Stimulated activated CD4-positive, alpha-beta T cell treated with anti-CD3 and anti-CD28 coated beads, Interleukin-4, amount 100 ng/mL, for 1 hour (primary cell): Measurements from ENCODE around the gene AK8.

Experiments
- DNase-seq: peaks from one replicate; pipeline ENCODE4 v3.0.0-alpha.2; 2020

AK8 gene

GRCh38 chr9:132769906-132770769 lies 107.9 kb downstream of the AK8 start:
- DNase-seq, result peak; percentile 66

DNA sequence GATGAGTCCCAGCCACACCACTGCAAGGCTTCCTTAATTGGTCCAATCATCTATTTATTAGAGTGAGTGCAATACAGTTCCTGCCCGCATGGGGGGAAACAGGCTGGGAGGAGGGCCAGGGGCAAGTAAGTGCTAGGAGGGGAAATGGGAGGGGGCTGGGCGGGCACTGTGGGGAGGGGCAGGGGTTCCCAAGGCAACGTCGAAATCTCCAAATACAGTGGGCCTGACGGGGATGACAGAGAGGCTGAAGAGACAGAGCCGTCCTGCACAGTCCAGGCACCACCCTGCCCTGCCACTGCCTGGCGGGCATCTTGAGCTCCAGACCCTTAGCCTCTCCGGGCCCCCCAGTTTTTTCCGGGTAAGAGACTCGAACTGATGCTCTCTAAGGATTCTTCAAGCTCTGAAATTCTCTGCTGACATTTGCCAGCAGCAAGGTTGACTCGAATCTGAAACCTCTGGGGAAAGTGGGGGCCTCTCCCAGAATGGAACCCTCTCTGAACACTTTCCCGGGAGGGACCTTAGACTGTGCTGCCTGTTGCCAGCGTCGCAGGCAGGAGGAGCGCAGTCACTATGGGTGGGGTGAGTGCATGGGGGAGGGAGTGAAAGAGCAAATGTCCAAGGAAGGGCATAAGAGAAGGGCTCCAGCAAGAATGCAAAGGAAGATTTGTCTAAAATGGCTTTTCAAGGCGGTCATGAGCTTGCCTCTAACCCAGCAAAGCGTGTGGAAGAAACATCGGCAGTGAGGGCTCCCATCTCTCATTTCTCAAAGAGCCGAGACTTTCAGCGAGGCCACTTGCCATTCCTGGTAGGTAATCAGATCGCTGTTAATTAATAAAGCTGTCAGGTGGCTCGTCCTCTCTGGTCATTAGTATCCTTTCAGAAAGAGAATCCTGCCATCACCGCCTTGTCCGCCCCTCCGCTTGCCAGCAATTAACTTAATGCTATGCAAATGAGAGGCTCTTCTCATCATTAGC lies 108.9 kb downstream of the AK8 start:
- peak; percentile 62 for DNase-seq

DNA sequence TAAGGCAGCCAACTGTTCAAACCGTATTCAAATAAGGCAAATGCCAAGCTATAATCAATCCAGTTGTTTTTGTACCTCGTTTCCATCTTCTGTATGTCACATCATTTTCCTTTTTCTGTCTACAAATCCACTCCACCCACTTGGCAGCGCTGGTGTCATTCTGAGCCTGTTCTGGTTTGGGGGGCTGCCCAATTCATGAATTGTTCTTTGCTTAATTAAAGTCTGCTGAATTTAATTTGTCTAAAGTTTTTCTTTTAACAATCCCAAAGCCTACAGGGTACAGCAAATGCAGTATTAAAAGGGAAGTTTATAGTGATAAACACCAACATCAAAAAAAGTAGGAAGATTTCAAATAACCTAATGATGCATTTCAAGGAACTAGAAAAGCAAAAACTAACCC lies 114.5 kb downstream of the AK8 start:
- DNase-seq, result no peak

GRCh38 chr9:132762896-132763295 lies 115.2 kb downstream of the AK8 start:
- no peak for DNase-seq

DNA sequence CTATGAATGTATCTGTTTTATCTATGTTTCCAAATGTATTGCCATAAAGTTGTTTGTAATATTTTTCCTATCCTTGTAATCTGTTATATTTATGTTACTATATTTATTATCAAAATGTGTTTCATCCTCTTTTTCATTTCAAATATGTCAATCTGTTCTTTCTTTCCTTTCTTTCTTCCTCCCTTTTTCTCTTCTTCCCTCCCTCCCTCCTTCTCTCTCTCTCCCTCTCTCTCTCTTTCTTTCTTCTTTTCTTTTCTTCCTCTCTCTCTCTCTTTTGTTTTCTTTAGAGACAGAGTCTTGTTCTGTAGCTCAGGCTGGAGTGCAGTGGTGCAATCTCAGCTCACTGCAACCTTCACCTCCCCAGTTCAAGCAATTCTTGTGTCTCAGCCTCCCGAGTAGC lies 116.5 kb downstream of the AK8 start:
- no peak for DNase-seq

GRCh38 chr9:132760057-132760456 lies 118.0 kb downstream of the AK8 start:
- no peak for DNase-seq

GRCh38 chr9:132757016-132757415 lies 121.1 kb downstream of the AK8 start:
- DNase-seq, result no peak

- DNase-seq, result no peak
Observed at GRCh38 chr9:132756214-132756845, 121.8 kb downstream of the AK8 start.

DNA sequence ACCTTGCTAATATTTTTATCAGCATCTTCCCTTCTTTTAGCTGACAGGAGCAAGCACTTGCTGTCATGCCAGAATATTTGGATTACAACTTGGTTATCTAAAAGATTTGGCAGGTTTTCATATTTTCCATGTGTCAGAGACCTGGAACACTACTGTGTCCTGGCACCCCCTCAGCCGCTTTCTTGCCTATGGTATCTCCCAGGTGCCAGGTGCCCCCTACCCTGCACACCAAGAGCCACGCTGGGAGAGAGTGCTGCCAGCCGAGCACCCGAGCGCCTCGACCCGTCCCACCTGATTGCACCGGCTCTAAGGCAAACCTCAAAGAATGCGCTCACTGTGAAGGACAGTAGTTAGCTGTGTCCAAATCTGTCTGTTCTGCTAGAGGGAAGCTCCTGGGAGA lies 123.0 kb downstream of the AK8 start:
- DNase-seq, result no peak

- no peak for DNase-seq
Observed at GRCh38 chr9:132754236-132754635, 123.8 kb downstream of the AK8 start.

DNA sequence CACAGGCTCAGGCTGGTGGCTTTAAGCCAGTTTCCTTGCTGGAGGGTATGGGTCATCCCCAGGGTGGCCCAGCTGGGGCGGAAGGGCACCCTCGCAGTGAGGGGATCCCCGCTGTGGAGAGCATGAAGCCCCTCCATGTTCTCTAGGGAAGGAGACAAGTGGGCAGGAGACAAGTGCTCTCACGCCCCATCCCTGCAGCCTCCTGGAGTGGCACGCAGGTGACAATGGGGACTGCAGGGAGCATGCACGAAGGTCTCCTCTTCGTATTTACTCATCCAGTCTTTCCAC lies 124.5 kb downstream of the AK8 start:
- no peak for DNase-seq

DNA sequence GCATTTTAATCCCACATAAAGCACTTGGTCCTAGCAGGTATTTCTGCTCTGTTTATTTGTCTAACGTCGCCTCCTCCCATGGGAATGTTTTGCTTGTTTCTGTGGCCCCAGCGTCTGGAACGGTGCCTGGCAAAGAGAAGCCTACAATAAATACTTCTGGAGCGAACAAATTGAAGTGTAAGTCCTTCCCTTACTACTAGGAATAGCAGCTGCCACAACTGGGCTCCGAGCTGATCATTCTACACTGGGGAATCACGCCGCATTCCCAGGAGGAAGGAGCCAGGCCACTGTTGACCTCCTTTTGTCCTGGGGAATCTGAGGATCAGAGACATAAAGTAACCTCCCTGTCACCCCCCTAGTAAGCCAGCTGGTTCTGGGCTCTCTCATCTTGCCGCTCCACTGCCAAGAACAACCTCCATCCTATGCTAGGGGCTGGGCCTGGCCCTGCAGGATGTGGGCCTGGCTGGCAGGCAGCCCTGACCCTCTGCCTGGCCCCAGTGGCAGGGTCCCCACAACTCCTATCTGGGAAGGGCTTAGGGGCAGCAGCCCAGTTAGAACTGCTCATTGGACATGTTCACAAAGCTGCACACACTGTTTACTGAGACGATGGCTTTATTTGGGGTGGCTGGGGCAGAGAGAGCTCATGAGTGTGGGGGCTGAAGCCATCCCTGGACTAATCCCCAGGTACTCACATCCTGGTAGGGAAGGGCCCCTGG lies 125.0 kb downstream of the AK8 start:
- DNase-seq, result no peak

- no peak for DNase-seq
Observed at GRCh38 chr9:132750668-132751067, 127.4 kb downstream of the AK8 start.

- DNase-seq, result no peak
Observed at GRCh38 chr9:132749306-132749705, 128.8 kb downstream of the AK8 start.

DNA sequence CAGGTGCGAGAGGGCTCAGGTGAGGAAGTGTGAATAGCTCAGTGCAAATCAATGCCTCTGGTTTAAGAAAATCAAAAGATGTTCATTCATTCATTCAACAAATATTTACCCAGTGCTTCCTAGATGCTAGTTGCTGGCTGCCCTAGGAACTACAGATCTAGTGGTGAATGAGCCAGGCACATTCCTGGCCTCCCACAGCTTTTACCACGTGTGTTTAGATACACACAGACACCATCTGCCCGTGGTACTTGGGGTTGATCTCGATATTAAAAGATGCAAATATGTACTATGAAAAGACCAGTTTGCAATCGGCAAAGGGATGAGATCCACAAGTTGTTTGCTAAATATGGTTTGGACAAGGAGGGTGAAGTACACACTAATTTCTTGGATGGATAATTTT lies 129.6 kb downstream of the AK8 start:
- DNase-seq, result no peak

- DNase-seq, result no peak
Observed at GRCh38 chr9:132745756-132746709, 132.1 kb downstream of the AK8 start.

DNA sequence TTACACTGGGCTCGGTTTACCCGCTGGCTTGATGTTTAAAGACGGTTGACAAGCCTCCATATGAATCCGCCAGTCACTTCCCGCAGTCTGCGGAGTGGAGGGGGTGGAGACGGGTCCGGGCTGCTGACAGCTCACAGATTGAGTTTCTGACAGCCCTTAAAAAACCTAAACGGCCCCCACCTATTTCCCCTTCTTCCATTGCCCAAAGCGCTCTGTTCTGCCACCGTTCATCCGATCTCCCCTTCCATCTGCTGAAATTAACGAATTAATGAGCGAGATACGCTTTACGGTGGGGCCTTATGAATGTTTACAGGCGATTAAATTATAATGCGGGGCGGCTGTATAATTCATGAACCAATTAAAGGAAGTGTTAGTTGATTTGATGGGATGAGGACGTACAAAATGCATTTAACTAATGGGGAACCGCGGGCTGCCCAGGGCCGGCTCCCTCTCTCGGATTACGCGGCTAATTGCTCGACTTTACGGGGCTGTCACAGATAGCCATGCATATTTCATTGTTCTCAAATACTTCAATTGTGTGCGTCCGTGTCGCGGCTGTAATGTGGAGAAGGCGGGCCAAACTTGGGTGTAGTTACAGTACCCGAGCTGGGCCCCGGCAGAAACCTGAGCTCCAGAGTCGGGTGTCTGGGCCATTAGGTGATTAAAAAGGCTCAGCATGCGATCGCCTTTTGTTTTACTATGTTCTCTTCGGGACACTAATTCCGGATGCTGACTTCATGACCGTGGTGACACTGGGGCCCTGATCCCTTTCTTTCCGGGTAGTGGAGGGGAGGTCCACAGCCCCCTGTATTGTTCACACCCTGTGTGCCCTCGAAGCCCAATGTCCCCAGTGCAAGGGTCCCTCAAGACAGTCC lies 133.0 kb downstream of the AK8 start:
- no peak for DNase-seq

- DNase-seq, result no peak
Observed at GRCh38 chr9:132743931-132744479, 134.1 kb downstream of the AK8 start.

GRCh38 chr9:132742821-132743311 lies 135.2 kb downstream of the AK8 start:
- no peak for DNase-seq
